Neutrophil (primary cell): Measurements from ENCODE around the gene ZER1.

Source experiments
- H3K27ac ChIP-seq: fragments of 200-600 bp; sonication (generic); 2 replicates; pipeline ENCODE4 v1.5.1; 2016; ENCODE audit warnings: mild to moderate bottlenecking, moderate library complexity
- H3K27me3 ChIP-seq: fragments of 200-600 bp; sonication (generic); 2 replicates; pipeline ENCODE4 v1.6.0; 2016; ENCODE audit warnings: mild to moderate bottlenecking
- H3K36me3 ChIP-seq: fragments of 200-600 bp; sonication (generic); 2 replicates; pipeline ENCODE4 v1.5.1; 2017
- H3K4me1 ChIP-seq, 2 experiments: fragments of 200-600 bp in 1 of 2; sonication (generic) in 1 of 2; 1 replicate in 1 of 2; 2 replicates in 1 of 2; pipeline versions ENCODE4 v1.5.1 to v1.6.1; 2013 to 2016; ENCODE audit warnings: low read depth in 1 of 2, low read length in 1 of 2, mild to moderate bottlenecking in 1 of 2, moderate library complexity in 1 of 2; ENCODE audit not compliant: control insufficient read depth in 1 of 2, insufficient read depth in 1 of 2
- H3K4me3 ChIP-seq, 2 experiments: fragments of 200-600 bp in 1 of 2; sonication (generic) in 1 of 2; 1 replicate in 1 of 2; 2 replicates in 1 of 2; pipeline ENCODE4 v1.5.1; 2013 to 2016; ENCODE audit warnings: low read depth in 1 of 2, low read length in 1 of 2, mild to moderate bottlenecking in 1 of 2, moderate library complexity in 1 of 2
- H3K9me3 ChIP-seq: fragments of 200-600 bp; sonication (generic); 2 replicates; pipeline ENCODE4 v1.5.1; 2016
- CTCF ChIP-seq: fragments of 200-600 bp; sonication (generic); IDR thresholded peaks from 2 replicates; pipeline ENCODE4 v1.5.1; 2016; ENCODE audit warnings: antibody characterized with exemption

The ZER1 gene

GRCh38 chr9:128685636-128686489 is 85.9 kb downstream of the ZER1 start:
- peak overlapping the region; percentile 55 to 70 for H3K4me3 ChIP-seq
- H3K27ac ChIP-seq: peak overlapping the region; percentile 94
- H3K36me3 ChIP-seq: no peaks in the 10 kb centered on the region
- peaks cover 60% of the 10 kb centered on the region in 2 experiments for H3K4me1 ChIP-seq
- no peaks in the 10 kb centered on the region for H3K9me3 ChIP-seq
- no peaks in the 10 kb centered on the region for H3K27me3 ChIP-seq
- TF ChIP-seq CTCF: peak; percentile 14

- H3K27me3 ChIP-seq: no peaks in the 10 kb centered on the region
- peak; percentile 16 for TF ChIP-seq CTCF
- H3K4me3 ChIP-seq: peak overlapping the region; percentile 70 to 93
- no peaks in the 10 kb centered on the region for H3K9me3 ChIP-seq
- no peaks in the 10 kb centered on the region for H3K36me3 ChIP-seq
- H3K4me1 ChIP-seq: peaks cover 51 to 52% of the 10 kb centered on the region in 2 experiments
- peak overlapping the region; percentile 94 for H3K27ac ChIP-seq
Measured at GRCh38 chr9:128684325-128685199, 87.2 kb downstream of the ZER1 start.

GRCh38 chr9:128684065-128684324 is 87.7 kb downstream of the ZER1 start:
- Histone ChIP-seq H3K9me3 (no peaks in the 10 kb centered on the region), H3K27me3 (no peaks in the 10 kb centered on the region), H3K36me3 (no peaks in the 10 kb centered on the region), H3K27ac (peak overlapping the region; percentile 94), H3K4me3 (peak overlapping the region; percentile 70 to 93), H3K4me1 (peaks cover 51 to 52% of the 10 kb centered on the region in 2 experiments)
- TF ChIP-seq CTCF: no peak

GRCh38 chr9:128683340-128684064 is 88.2 kb downstream of the ZER1 start:
- Histone ChIP-seq H3K27ac (peak overlapping the region; percentile 94), H3K9me3 (no peaks in the 10 kb centered on the region), H3K36me3 (no peaks in the 10 kb centered on the region), H3K4me3 (peak overlapping the region; percentile 70 to 93), H3K27me3 (no peaks in the 10 kb centered on the region), H3K4me1 (peaks cover 49 to 51% of the 10 kb centered on the region in 2 experiments)
- no peak for TF ChIP-seq CTCF
